ENCODE results near the gene OR52K1.

OR52K1 gene

GRCh38 chr11:4482445-4482844 lies at the start of gene OR52K1:
TSS of gene OR52K1 (plus strand) at chr11:4482646. CDS start at chr11:4488901, 6,255 bp downstream.
- peak in 17 of 42 donors; percentile 7 to 52 (median 18) for DNase-seq
- intact Hi-C loops (cut with DNase I), result no loop called here

- no peak for DNase-seq
- intact Hi-C loops (cut with DNase I), result no loop called here
These were observed 48.6 kb upstream of the OR52K1 start for GRCh38 chr11:4433856-4434255.

- no peak for DNase-seq
- intact Hi-C loops (cut with DNase I), result no loop called here
These were observed 46.0 kb upstream of the OR52K1 start for GRCh38 chr11:4436411-4436810.

GRCh38 chr11:4441515-4441914 lies 40.9 kb upstream of the OR52K1 start:
- intact Hi-C loops (cut with DNase I), result no loop called here
- DNase-seq, result no peak

GRCh38 chr11:4443232-4443891 lies 39.1 kb upstream of the OR52K1 start:
- intact Hi-C loops (cut with DNase I), result no loop called here
- no peak for DNase-seq

- intact Hi-C loops (cut with DNase I), result no loop called here
- DNase-seq, result no peak
These were observed 33.5 kb upstream of the OR52K1 start, which contains the start of gene OR52K2 for GRCh38 chr11:4448995-4449394. TSS of gene OR52K2 (plus strand) at chr11:4449295. CDS start at chr11:4449340, 45 bp downstream.

GRCh38 chr11:4453118-4453517 lies 29.3 kb upstream of the OR52K1 start:
- DNase-seq, result no peak
- intact Hi-C loops (cut with DNase I), result no loop called here

- intact Hi-C loops (cut with DNase I), result no loop called here
- DNase-seq, result no peak
These were observed 28.4 kb upstream of the OR52K1 start for GRCh38 chr11:4454021-4454420.

GRCh38 chr11:4455419-4455818 lies 27.0 kb upstream of the OR52K1 start:
- peak in 10 of 42 donors; percentile 7 to 47 (median 12) for DNase-seq
- intact Hi-C loops (cut with DNase I), result no loop called here

- intact Hi-C loops (cut with DNase I), result no loop called here
- peak in 26 of 42 donors; percentile 2 to 53 (median 22) for DNase-seq
These were observed 22.9 kb upstream of the OR52K1 start for GRCh38 chr11:4459500-4459899.

GRCh38 chr11:4460151-4460550 lies 22.3 kb upstream of the OR52K1 start:
- intact Hi-C loops (cut with DNase I), result no loop called here
- DNase-seq, result no peak

GRCh38 chr11:4464216-4465159 lies 18.0 kb upstream of the OR52K1 start:
- no peak for DNase-seq
- intact Hi-C loops (cut with DNase I), result no loop called here

GRCh38 chr11:4465407-4465806 lies 17.0 kb upstream of the OR52K1 start:
- intact Hi-C loops (cut with DNase I), result no loop called here
- no peak for DNase-seq

GRCh38 chr11:4466131-4466870 lies 16.1 kb upstream of the OR52K1 start:
- DNase-seq, result no peak
- intact Hi-C loops (cut with DNase I), result no loop called here

GRCh38 chr11:4466871-4467442 lies 15.5 kb upstream of the OR52K1 start:
- intact Hi-C loops (cut with DNase I), result no loop called here
- no peak for DNase-seq

- intact Hi-C loops (cut with DNase I), result no loop called here
- DNase-seq, result no peak
These were observed 14.4 kb upstream of the OR52K1 start for GRCh38 chr11:4467811-4468606.

GRCh38 chr11:4479644-4480043 lies 2.8 kb upstream of the OR52K1 start:
- intact Hi-C loops (cut with DNase I), result no loop called here
- DNase-seq, result no peak

- intact Hi-C loops (cut with DNase I), result no loop called here
- DNase-seq, result peak in 12 of 42 donors; percentile 6 to 55 (median 22)
These were observed 1.7 kb upstream of the OR52K1 start for GRCh38 chr11:4480577-4481239.
